Hepatocyte (in vitro differentiated cells): ENCODE measurements around the gene GAB1. TPM values are rescaled to one million over a fixed set of nuclear protein-coding genes. Genes with fewer than 3 reads are reported as not detected.

ENCODE experiments used
- DNase-seq: peaks from one replicate; pipeline ENCODE4 v3.0.0-alpha.2; 2016; ENCODE audit warnings: low spot score
- H2AFZ ChIP-seq: fragments of 200-600 bp; sonication (generic); 2 replicates; pipeline ENCODE4 v1.6.0; 2016; ENCODE audit warnings: antibody characterized with exemption, mild to moderate bottlenecking
- H3K27ac ChIP-seq: fragments of 200-600 bp; sonication (generic); 2 replicates; pipeline ENCODE4 v1.5.1; 2016; ENCODE audit warnings: mild to moderate bottlenecking
- H3K27me3 ChIP-seq: fragments of 200-600 bp; sonication (generic); 2 replicates; pipeline ENCODE4 v1.6.1; 2016
- H3K36me3 ChIP-seq: fragments of 200-600 bp; sonication (generic); replicated peaks from 2 replicates; pipeline ENCODE4 v1.5.1; 2016; ENCODE audit warnings: low read depth; ENCODE audit not compliant: insufficient read depth
- H3K4me1 ChIP-seq: fragments of 200-600 bp; sonication (generic); 2 replicates; pipeline ENCODE4 v1.5.1; 2016; ENCODE audit warnings: mild to moderate bottlenecking, moderate library complexity; ENCODE audit not compliant: insufficient read depth
- H3K4me2 ChIP-seq: fragments of 200-600 bp; sonication (generic); 2 replicates; pipeline ENCODE4 v1.6.0; 2016
- H3K4me3 ChIP-seq: fragments of 200-600 bp; sonication (generic); 2 replicates; pipeline ENCODE4 v1.5.1; 2016; ENCODE audit warnings: mild to moderate bottlenecking
- H3K79me2 ChIP-seq: fragments of 200-600 bp; sonication (generic); 2 replicates; pipeline ENCODE4 v1.6.0; 2017; ENCODE audit warnings: mild to moderate bottlenecking
- H3K9me2 ChIP-seq: fragments of 200-600 bp; sonication (generic); replicated peaks from 2 replicates; pipeline ENCODE4 v1.6.0; 2017; ENCODE audit warnings: mild to moderate bottlenecking; ENCODE audit not compliant: insufficient read depth
- H3K9me3 ChIP-seq: fragments of 200-600 bp; sonication (generic); 2 replicates; pipeline ENCODE4 v1.5.1; 2016; ENCODE audit warnings: low read depth, mild to moderate bottlenecking
- H4K20me1 ChIP-seq: fragments of 200-600 bp; sonication (generic); 2 replicates; pipeline ENCODE4 v1.6.0; 2016; ENCODE audit warnings: mild to moderate bottlenecking; ENCODE audit not compliant: insufficient read depth, poor library complexity, severe bottlenecking
- CTCF ChIP-seq: fragments of 200-600 bp; sonication (generic); IDR thresholded peaks from 2 replicates; pipeline ENCODE4 v1.5.1; 2016; ENCODE audit warnings: antibody characterized with exemption, mild to moderate bottlenecking; ENCODE audit not compliant: poor library complexity
- EZH2 ChIP-seq: fragments of 200-600 bp; sonication (generic); IDR thresholded peaks from 2 replicates; pipeline ENCODE4 v1.6.1; 2016; ENCODE audit warnings: antibody characterized with exemption, mild to moderate bottlenecking, borderline replicate concordance
- EZH2phosphoT487 ChIP-seq: fragments of 200-600 bp; sonication (generic); IDR thresholded peaks from one replicate; pipeline ENCODE4 v1.6.1; 2018; ENCODE audit warnings: antibody characterized with exemption, mild to moderate bottlenecking, low read depth, moderate library complexity; ENCODE audit not compliant: unreplicated experiment, severe bottlenecking
- WGBS: methylation state at CpG from one replicate; pipeline ENCODE4 v1.1.6; 2016; ENCODE audit warnings: low lambda C conversion rate; ENCODE audit errors: missing lambda C conversion rate; 5-methylcytosine and 5-hydroxymethylcytosine counted together
- polyA plus RNA-seq: library from polyadenylated mRNA; unstranded; fragments of >200 nt; fragmentation: Nextera tagmentation; extraction: Ambion mirVana; gene quantifications from 2 replicates; pipeline ENCODE4 v1.2.1, GENCODE V29; 2016
- total RNA-seq: library from RNA; depleted of rRNA; stranded (reverse); fragments of >200 nt; gene quantifications from 2 replicates; pipeline ENCODE4 v1.2.3, GENCODE V29; 2014

Gene GAB1
- total and polyA plus RNA-seq, 2 experiments from 2014 or later, result 10.9 to 30.7 TPM

- no peak overlapping the region for H3K4me3 ChIP-seq
- H3K36me3 ChIP-seq, result no peaks in the 10 kb centered on the region
- DNase-seq, result no peak
- H2AFZ ChIP-seq, result no peak overlapping the region
- TF ChIP-seq CTCF (no peak), EZH2 (no peak), EZH2phosphoT487 (no peak)
- H3K27me3 ChIP-seq, result no peaks in the 10 kb centered on the region
- no peaks in the 10 kb centered on the region for H4K20me1 ChIP-seq
- no peaks in the 10 kb centered on the region for H3K9me3 ChIP-seq
- no peaks in the 10 kb centered on the region for H3K79me2 ChIP-seq
- 65% methylated on average over 3 of the region's 3 CpGs for WGBS
- no peak overlapping the region for H3K27ac ChIP-seq
- H3K9me2 ChIP-seq, result no peaks in the 10 kb centered on the region
- no peak overlapping the region for H3K4me2 ChIP-seq
- H3K4me1 ChIP-seq, result no peaks in the 10 kb centered on the region
Measured at GRCh38 chr4:143311924-143312323, 24.8 kb upstream of the GAB1 start.

- Histone ChIP-seq H3K4me1 (no peaks in the 10 kb centered on the region), H3K27me3 (no peaks in the 10 kb centered on the region), H3K9me2 (no peaks in the 10 kb centered on the region), H3K27ac (no peak overlapping the region), H3K4me3 (no peak overlapping the region), H4K20me1 (no peaks in the 10 kb centered on the region), H3K79me2 (no peaks in the 10 kb centered on the region), H3K9me3 (no peaks in the 10 kb centered on the region), H2AFZ (no peak overlapping the region), H3K36me3 (no peaks in the 10 kb centered on the region), H3K4me2 (no peak overlapping the region)
- no peak for DNase-seq
- TF ChIP-seq CTCF (no peak), EZH2 (no peak), EZH2phosphoT487 (no peak)
- WGBS, result 95% methylated on average over 1 of the region's 1 CpG
Measured at GRCh38 chr4:143313521-143313920, 23.2 kb upstream of the GAB1 start.

GRCh38 chr4:143313996-143314395 lies 22.7 kb upstream of the GAB1 start:
- Histone ChIP-seq H3K79me2 (no peaks in the 10 kb centered on the region), H3K4me2 (no peak overlapping the region), H3K4me3 (no peak overlapping the region), H2AFZ (no peak overlapping the region), H3K27me3 (no peaks in the 10 kb centered on the region), H3K36me3 (no peaks in the 10 kb centered on the region), H3K9me2 (no peaks in the 10 kb centered on the region), H3K27ac (no peak overlapping the region), H3K4me1 (no peaks in the 10 kb centered on the region), H4K20me1 (no peaks in the 10 kb centered on the region), H3K9me3 (no peaks in the 10 kb centered on the region)
- no peak for TF ChIP-seq CTCF
- no peak for TF ChIP-seq EZH2
- TF ChIP-seq EZH2phosphoT487, result no peak
- no peak for DNase-seq

- WGBS, result 8% methylated on average over 1 of the region's 1 CpG
- no peaks in the 10 kb centered on the region for H3K79me2 ChIP-seq
- H3K27ac ChIP-seq, result no peak overlapping the region
- no peaks in the 10 kb centered on the region for H3K4me1 ChIP-seq
- H3K4me3 ChIP-seq, result no peak overlapping the region
- H4K20me1 ChIP-seq, result no peaks in the 10 kb centered on the region
- H3K27me3 ChIP-seq, result no peaks in the 10 kb centered on the region
- no peak overlapping the region for H2AFZ ChIP-seq
- H3K9me2 ChIP-seq, result no peaks in the 10 kb centered on the region
- H3K36me3 ChIP-seq, result no peaks in the 10 kb centered on the region
- no peaks in the 10 kb centered on the region for H3K9me3 ChIP-seq
- no peak overlapping the region for H3K4me2 ChIP-seq
- no peak for DNase-seq
- TF ChIP-seq EZH2 (no peak), CTCF (no peak), EZH2phosphoT487 (no peak)
Measured at GRCh38 chr4:143320113-143320512, 16.6 kb upstream of the GAB1 start.
